HEK293T (cell line): ENCODE data around the gene DVL2.

Experiments used
- CTCF ChIA-PET: fragments of 350-600 bp; formaldehyde crosslinking; extraction: SDS; loops from one replicate; lab custom pipeline; 2021; ENCODE audit warnings: antibody characterized with exemption, inconsistent platforms; lab: Yijun Ruan, JAX
- POLR2A ChIA-PET: fragments of 350-600 bp; formaldehyde crosslinking; extraction: SDS; loops from one replicate; lab custom pipeline; 2020; ENCODE audit warnings: antibody characterized with exemption, inconsistent platforms; lab: Yijun Ruan, JAX
- DNase-seq: peaks from one replicate; pipeline ENCODE4 v3.0.0; 2012; ENCODE audit warnings: mixed read lengths; ENCODE audit errors: extremely low spot score
- ARNT ChIP-seq: fragments of 450-650 bp; IDR thresholded peaks from 2 replicates; pipeline ENCODE4 v1.6.1; 2017; ENCODE audit warnings: mild to moderate bottlenecking
- BHLHE40 ChIP-seq: fragments of 450-650 bp; IDR thresholded peaks from 2 replicates; pipeline ENCODE4 v1.6.1; 2016; ENCODE audit warnings: mild to moderate bottlenecking, moderate library complexity, borderline replicate concordance
- CTBP1 ChIP-seq: fragments of 450-650 bp; IDR thresholded peaks from 2 replicates; pipeline ENCODE4 v1.6.1; 2016; ENCODE audit warnings: borderline replicate concordance
- ELF4 ChIP-seq: fragments of 450-650 bp; IDR thresholded peaks from 2 replicates; pipeline ENCODE4 v1.6.1; 2017; ENCODE audit warnings: antibody characterized with exemption
- FOXA1 ChIP-seq: fragments of 450-650 bp; IDR thresholded peaks from 2 replicates; pipeline ENCODE4 v1.6.1; 2016; ENCODE audit warnings: mild to moderate bottlenecking
- FOXK2 ChIP-seq: fragments of 450-650 bp; IDR thresholded peaks from 2 replicates; pipeline ENCODE4 v1.6.1; 2016; ENCODE audit warnings: mild to moderate bottlenecking
- FOXM1 ChIP-seq: fragments of 450-650 bp; IDR thresholded peaks from 2 replicates; pipeline ENCODE4 v1.6.1; 2017; ENCODE audit warnings: mild to moderate bottlenecking, borderline replicate concordance
- HDGF ChIP-seq: fragments of 450-650 bp; IDR thresholded peaks from 2 replicates; pipeline ENCODE4 v1.6.1; 2017; ENCODE audit warnings: antibody characterized with exemption, borderline replicate concordance
- L3MBTL2 ChIP-seq: fragments of 450-650 bp; conservative IDR thresholded peaks from 2 replicates; pipeline ENCODE4 v1.6.1; 2016; ENCODE audit warnings: mild to moderate bottlenecking
- LEF1 ChIP-seq: fragments of 450-650 bp; IDR thresholded peaks from 2 replicates; pipeline ENCODE4 v1.6.1; 2017; ENCODE audit warnings: mild to moderate bottlenecking, borderline replicate concordance
- NFRKB ChIP-seq: fragments of 450-650 bp; IDR thresholded peaks from 2 replicates; pipeline ENCODE4 v1.6.1; 2016; ENCODE audit warnings: mild to moderate bottlenecking, moderate library complexity
- PKNOX1 ChIP-seq: fragments of 450-650 bp; IDR thresholded peaks from 2 replicates; pipeline ENCODE4 v1.6.1; 2016
- SP1 ChIP-seq: fragments of 450-650 bp; IDR thresholded peaks from 2 replicates; pipeline ENCODE4 v1.6.1; 2017
- SUZ12 ChIP-seq: fragments of 450-650 bp; IDR thresholded peaks from 2 replicates; pipeline ENCODE4 v1.6.1; 2016; ENCODE audit warnings: mild to moderate bottlenecking
- TARDBP ChIP-seq: fragments of 450-650 bp; IDR thresholded peaks from 2 replicates; pipeline ENCODE4 v1.6.1; 2016
- ZNF384 ChIP-seq: fragments of 450-650 bp; IDR thresholded peaks from 2 replicates; pipeline ENCODE4 v1.6.1; 2016

Gene DVL2

GRCh38 chr17:7256766-7257456 lies 22.6 kb upstream of the DVL2 start:
- DNase-seq = no peak
- CTCF ChIA-PET = no interaction called here
- POLR2A ChIA-PET = interaction anchor here (0.7 to 1.4 kb wide), 4 partner anchors 15 to 73 kb away, joined by 3 to 4 read pairs (median 3); no protein-coding TSS in a partner anchor
- TF ChIP-seq NFRKB (no peak), FOXM1 (no peak), SP1 (no peak), SUZ12 (no peak), FOXA1 (no peak), BHLHE40 (no peak), CTBP1 (no peak), TARDBP (no peak), L3MBTL2 (no peak), HDGF (no peak), PKNOX1 (no peak), ZNF384 (no peak), ARNT (no peak)

- ChIA-PET CTCF (no interaction called here), POLR2A (no interaction called here)
- no peak for DNase-seq
- no peak for TF ChIP-seq FOXA1
- no peak for TF ChIP-seq FOXM1
- no peak for TF ChIP-seq SP1
- no peak for TF ChIP-seq PKNOX1
- no peak for TF ChIP-seq LEF1
- no peak for TF ChIP-seq L3MBTL2
- TF ChIP-seq SUZ12 = no peak
Observed at GRCh38 chr17:7254511-7254910, 20.2 kb upstream of the DVL2 start.

GRCh38 chr17:7253082-7253481 lies 18.8 kb upstream of the DVL2 start:
- CTCF ChIA-PET = no interaction called here
- no peak for TF ChIP-seq NFRKB
- TF ChIP-seq FOXM1 = no peak
- TF ChIP-seq SP1 = no peak
- no peak for TF ChIP-seq ELF4
- TF ChIP-seq TARDBP = no peak
- TF ChIP-seq SUZ12 = no peak
- TF ChIP-seq CTBP1 = no peak
- TF ChIP-seq FOXK2 = no peak
- no peak for TF ChIP-seq PKNOX1
- TF ChIP-seq LEF1 = no peak
- TF ChIP-seq ZNF384 = no peak
- TF ChIP-seq L3MBTL2 = no peak
- TF ChIP-seq HDGF = no peak
- TF ChIP-seq FOXA1 = no peak
- no peak for TF ChIP-seq ARNT
- no peak for TF ChIP-seq BHLHE40
- POLR2A ChIA-PET = no interaction called here
- DNase-seq = no peak

GRCh38 chr17:7252176-7253043 lies 18.1 kb upstream of the DVL2 start, which contains the start of gene ELP5:
ELP5 (plus strand) TSS chr17:7252215; CDS start chr17:7252551, 336 bp downstream.
- TF ChIP-seq BHLHE40 (no peak), L3MBTL2 (0 out of 2 replicates have a peak, but pooled peaks have one; percentile 20), NFRKB (no peak), ELF4 (no peak; the same call in 1 of the 2 replicates), ZNF384 (no peak), HDGF (no peak), SUZ12 (no peak), LEF1 (no peak; the same call in 1 of the 2 replicates)
- peak; percentile 90 for DNase-seq
- ChIA-PET POLR2A (interaction anchor here (1.0 to 4.3 kb wide), 3 partner anchors 12 to 38 kb away, joined by 3 to 52 read pairs (median 3); partner anchors contain the start of genes GABARAP and PHF23), CTCF (no interaction called here)

GRCh38 chr17:7251661-7252175 lies 17.4 kb upstream of the DVL2 start, which contains the start of gene CTDNEP1:
CTDNEP1 (minus strand) TSS chr17:7251734; CDS start chr17:7251296, 438 bp downstream.
- peak; percentile 95 for DNase-seq
- CTCF ChIA-PET = interaction anchor here (0.6 to 1.7 kb wide), 3 partner anchors 11 to 30 kb away, joined by 3 read pairs; partner anchors contain the start of gene SLC2A4
- POLR2A ChIA-PET = interaction anchor here (1.0 to 4.3 kb wide), 3 partner anchors 11 to 37 kb away, joined by 3 to 52 read pairs (median 3); partner anchors contain the start of genes GABARAP and PHF23
- TF ChIP-seq FOXK2 = no peak
- no peak for TF ChIP-seq SP1
- TF ChIP-seq FOXM1 = no peak
- peak; percentile 63 for TF ChIP-seq ELF4
- no peak for TF ChIP-seq NFRKB
- peak; percentile 51; the same call in 1 of the 2 replicates for TF ChIP-seq PKNOX1
- TF ChIP-seq LEF1 = no peak
- no peak for TF ChIP-seq FOXA1
